GM06990 (cell line): ENCODE measurements around the gene GALM.
"Not testable (repeated sequence)": the region's sequence is repeated elsewhere in the genome, so short reads cannot be mapped to it uniquely, and the experiment has no call there.

ENCODE experiments used
- DNase-seq: peaks from one replicate; pipeline ENCODE4 v3.0.0-alpha.2; 2011; ENCODE audit not compliant: insufficient read length; ENCODE audit errors: extremely low read depth
- H3K27me3 ChIP-seq: replicated peaks from 2 replicates; pipeline ENCODE4 v1.6.0; 2011; ENCODE audit warnings: low read length; ENCODE audit not compliant: control insufficient read depth, insufficient read depth
- H3K36me3 ChIP-seq: 2 replicates; pipeline ENCODE4 v1.5.1; 2011; ENCODE audit warnings: low read length; ENCODE audit not compliant: control insufficient read depth, insufficient read depth
- H3K4me3 ChIP-seq: replicated peaks from 2 replicates; pipeline ENCODE4 v1.5.1; 2011; ENCODE audit warnings: low read depth, mild to moderate bottlenecking, control low read depth, low read length
- CTCF ChIP-seq: IDR thresholded peaks from 2 replicates; pipeline ENCODE4 v1.5.1; 2011; ENCODE audit warnings: low read length, control low read depth, mild to moderate bottlenecking, inconsistent platforms; ENCODE audit not compliant: insufficient read depth, poor library complexity, severe bottlenecking

Gene GALM

GRCh38 chr2:38668779-38669479, 3.0 kb downstream of the GALM start:
- no peak for DNase-seq
- H3K4me3 ChIP-seq: no peak overlapping the region
- TF ChIP-seq CTCF: no peak
- H3K27me3 ChIP-seq: no peaks in the 10 kb centered on the region
- H3K36me3 ChIP-seq: no peaks in the 10 kb centered on the region

GRCh38 chr2:38671303-38671702, 5.4 kb downstream of the GALM start:
- no peaks in the 10 kb centered on the region; the same call in 1 of the 2 replicates for H3K36me3 ChIP-seq
- no peaks in the 10 kb centered on the region for H3K27me3 ChIP-seq
- no peak for TF ChIP-seq CTCF
- no peak overlapping the region for H3K4me3 ChIP-seq
- no peak for DNase-seq

- no peak for DNase-seq
- Histone ChIP-seq H3K27me3 (no peaks in the 10 kb centered on the region), H3K4me3 (no peak overlapping the region), H3K36me3 (no peaks in the 10 kb centered on the region; the same call in 1 of the 2 replicates)
- TF ChIP-seq CTCF: no peak
Observed at GRCh38 chr2:38671946-38672345, 6.0 kb downstream of the GALM start.

- no peak for TF ChIP-seq CTCF
- Histone ChIP-seq H3K4me3 (no peak overlapping the region), H3K27me3 (no peaks in the 10 kb centered on the region), H3K36me3 (no peaks in the 10 kb centered on the region; the same call in 1 of the 2 replicates)
- no peak for DNase-seq
Observed at GRCh38 chr2:38672445-38673391, 6.8 kb downstream of the GALM start.

GRCh38 chr2:38676681-38677080, 10.8 kb downstream of the GALM start:
- no peak overlapping the region for H3K4me3 ChIP-seq
- no peaks in the 10 kb centered on the region; the same call in 1 of the 2 replicates for H3K36me3 ChIP-seq
- no peak for DNase-seq
- no peaks in the 10 kb centered on the region for H3K27me3 ChIP-seq
- no peak for TF ChIP-seq CTCF

GRCh38 chr2:38680868-38681267, 15.0 kb downstream of the GALM start:
- H3K36me3 ChIP-seq, H3K4me3 ChIP-seq, DNase-seq, H3K27me3 ChIP-seq: not testable (repeated sequence)
